GM23338 (cell line): Measurements from ENCODE around the gene PCDHB5.

Experiments
- CREB1 ChIP-seq: fragments of 250-450 bp; sonication (Bioruptor Pico); IDR thresholded peaks from 2 replicates; pipeline ENCODE4 v1.5.0; 2020; ENCODE audit warnings: low read depth, mild to moderate bottlenecking, moderate library complexity
- CTCF ChIP-seq, 2 experiments: fragments of 200-600 bp in 1 of 2; sonication (generic) in 1 of 2; conservative IDR thresholded peaks; 2 replicates each; pipeline versions ENCODE4 v1.5.1 to v1.6.1; 2016 to 2017; ENCODE audit warnings: antibody characterized with exemption in 2 of 2, low read depth in 2 of 2, mild to moderate bottlenecking in 2 of 2, moderate library complexity in 1 of 2
- EZH2 ChIP-seq: fragments of 200-600 bp; sonication (generic); IDR thresholded peaks from one replicate; pipeline ENCODE4 v1.8.0; 2017; ENCODE audit warnings: antibody characterized with exemption, mild to moderate bottlenecking, low read depth; ENCODE audit not compliant: unreplicated experiment
- EZH2phosphoT487 ChIP-seq: fragments of 200-600 bp; sonication (generic); IDR thresholded peaks from one replicate; pipeline ENCODE4 v1.8.1; 2018; ENCODE audit warnings: antibody characterized with exemption; ENCODE audit not compliant: unreplicated experiment
- REST ChIP-seq: IDR thresholded peaks from one replicate; pipeline ENCODE4 v1.6.1; 2018; ENCODE audit warnings: antibody characterized with exemption; ENCODE audit not compliant: unreplicated experiment

GRCh38 chr5:141135030-141135717 lies at the start of gene PCDHB5:
- peak; percentile 87 to 93 for TF ChIP-seq CTCF (conservative IDR thresholded peaks at IDR 0.05; ENCODE audit: low read depth in 2 of 2)
- TF ChIP-seq EZH2: no peak
- TF ChIP-seq EZH2phosphoT487: no peak
- TF ChIP-seq CREB1 (CRISPR knock-in tag): no peak
- TF ChIP-seq REST: no peak
